ENCODE results near the gene SORBS2.

GRCh38 chr4:185773419-185773818, 38.6 kb downstream of the SORBS2 start:
- TF ChIP-seq, protein P1, sequence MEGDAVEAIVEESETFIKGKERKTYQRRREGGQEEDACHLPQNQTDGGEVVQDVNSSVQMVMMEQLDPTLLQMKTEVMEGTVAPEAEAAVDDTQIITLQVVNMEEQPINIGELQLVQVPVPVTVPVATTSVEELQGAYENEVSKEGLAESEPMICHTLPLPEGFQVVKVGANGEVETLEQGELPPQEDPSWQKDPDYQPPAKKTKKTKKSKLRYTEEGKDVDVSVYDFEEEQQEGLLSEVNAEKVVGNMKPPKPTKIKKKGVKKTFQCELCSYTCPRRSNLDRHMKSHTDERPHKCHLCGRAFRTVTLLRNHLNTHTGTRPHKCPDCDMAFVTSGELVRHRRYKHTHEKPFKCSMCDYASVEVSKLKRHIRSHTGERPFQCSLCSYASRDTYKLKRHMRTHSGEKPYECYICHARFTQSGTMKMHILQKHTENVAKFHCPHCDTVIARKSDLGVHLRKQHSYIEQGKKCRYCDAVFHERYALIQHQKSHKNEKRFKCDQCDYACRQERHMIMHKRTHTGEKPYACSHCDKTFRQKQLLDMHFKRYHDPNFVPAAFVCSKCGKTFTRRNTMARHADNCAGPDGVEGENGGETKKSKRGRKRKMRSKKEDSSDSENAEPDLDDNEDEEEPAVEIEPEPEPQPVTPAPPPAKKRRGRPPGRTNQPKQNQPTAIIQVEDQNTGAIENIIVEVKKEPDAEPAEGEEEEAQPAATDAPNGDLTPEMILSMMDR (IDR thresholded peaks at IDR 0.05): no peak
- no peak for TF ChIP-seq POLR2A (IDR thresholded peaks at IDR 0.05)

Measured in tibial nerve (tissue), 3 donors.